ENCODE data around the gene TNRC6B.

TNRC6B gene, protein sequence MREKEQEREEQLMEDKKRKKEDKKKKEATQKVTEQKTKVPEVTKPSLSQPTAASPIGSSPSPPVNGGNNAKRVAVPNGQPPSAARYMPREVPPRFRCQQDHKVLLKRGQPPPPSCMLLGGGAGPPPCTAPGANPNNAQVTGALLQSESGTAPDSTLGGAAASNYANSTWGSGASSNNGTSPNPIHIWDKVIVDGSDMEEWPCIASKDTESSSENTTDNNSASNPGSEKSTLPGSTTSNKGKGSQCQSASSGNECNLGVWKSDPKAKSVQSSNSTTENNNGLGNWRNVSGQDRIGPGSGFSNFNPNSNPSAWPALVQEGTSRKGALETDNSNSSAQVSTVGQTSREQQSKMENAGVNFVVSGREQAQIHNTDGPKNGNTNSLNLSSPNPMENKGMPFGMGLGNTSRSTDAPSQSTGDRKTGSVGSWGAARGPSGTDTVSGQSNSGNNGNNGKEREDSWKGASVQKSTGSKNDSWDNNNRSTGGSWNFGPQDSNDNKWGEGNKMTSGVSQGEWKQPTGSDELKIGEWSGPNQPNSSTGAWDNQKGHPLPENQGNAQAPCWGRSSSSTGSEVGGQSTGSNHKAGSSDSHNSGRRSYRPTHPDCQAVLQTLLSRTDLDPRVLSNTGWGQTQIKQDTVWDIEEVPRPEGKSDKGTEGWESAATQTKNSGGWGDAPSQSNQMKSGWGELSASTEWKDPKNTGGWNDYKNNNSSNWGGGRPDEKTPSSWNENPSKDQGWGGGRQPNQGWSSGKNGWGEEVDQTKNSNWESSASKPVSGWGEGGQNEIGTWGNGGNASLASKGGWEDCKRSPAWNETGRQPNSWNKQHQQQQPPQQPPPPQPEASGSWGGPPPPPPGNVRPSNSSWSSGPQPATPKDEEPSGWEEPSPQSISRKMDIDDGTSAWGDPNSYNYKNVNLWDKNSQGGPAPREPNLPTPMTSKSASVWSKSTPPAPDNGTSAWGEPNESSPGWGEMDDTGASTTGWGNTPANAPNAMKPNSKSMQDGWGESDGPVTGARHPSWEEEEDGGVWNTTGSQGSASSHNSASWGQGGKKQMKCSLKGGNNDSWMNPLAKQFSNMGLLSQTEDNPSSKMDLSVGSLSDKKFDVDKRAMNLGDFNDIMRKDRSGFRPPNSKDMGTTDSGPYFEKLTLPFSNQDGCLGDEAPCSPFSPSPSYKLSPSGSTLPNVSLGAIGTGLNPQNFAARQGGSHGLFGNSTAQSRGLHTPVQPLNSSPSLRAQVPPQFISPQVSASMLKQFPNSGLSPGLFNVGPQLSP (N-terminal part only)

DNA sequence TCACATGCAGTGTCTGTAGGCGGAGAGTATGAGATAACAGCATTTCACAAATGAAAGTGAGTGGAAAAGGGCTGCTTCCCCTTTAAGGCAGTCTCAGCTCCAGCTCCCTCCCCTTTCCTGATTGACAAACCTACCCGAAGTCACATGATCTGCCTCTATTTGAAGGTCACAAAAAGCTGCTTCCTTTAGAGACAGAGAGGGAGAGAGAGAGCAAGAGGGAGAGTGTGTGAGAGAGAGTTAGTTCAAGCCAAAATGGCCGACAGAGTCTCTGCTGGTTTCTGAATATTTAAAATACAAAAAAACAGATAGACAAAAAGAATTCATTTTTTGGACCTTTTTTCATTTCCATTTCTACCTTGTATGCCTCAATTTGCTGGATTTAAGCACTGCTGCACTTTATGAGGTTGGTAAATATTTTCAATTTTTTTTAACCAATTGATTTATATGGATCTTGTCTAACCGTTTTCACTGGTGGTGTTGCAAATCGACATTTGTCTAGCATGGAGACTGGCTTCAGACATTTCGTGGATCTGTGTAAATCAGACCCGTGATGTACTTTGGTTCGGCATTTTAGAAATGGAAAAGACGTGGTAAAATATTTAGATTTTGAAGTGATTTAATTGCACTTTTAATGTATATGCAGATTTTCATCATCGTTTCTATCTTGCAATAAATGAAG, at the start of gene TNRC6B:
Gene TNRC6B, plus strand, starts transcription at position 188 of the 679 bp plus-strand sequence. Its CDS starts 211 bp downstream, at position 399.
- ChIA-PET POLR2A (interaction anchor here (0.6 to 4.6 kb wide), 15 partner anchors 10 to 170 kb away, joined by 3 to 37 read pairs (median 4); partner anchors contain the start of gene ADSL), CTCF (no interaction called here)
- no peak for TF ChIP-seq SUZ12 (IDR thresholded peaks at IDR 0.05)
- TF ChIP-seq FOXK2 (IDR thresholded peaks at IDR 0.05), result no peak
- TF ChIP-seq SP1 (IDR thresholded peaks at IDR 0.05), result no peak
- TF ChIP-seq FOXM1 (IDR thresholded peaks at IDR 0.05; ENCODE audit: borderline replicate concordance), result peak; percentile 72; the same call in 1 of the 2 replicates
- no peak; the same call in 1 of the 2 replicates for TF ChIP-seq FOXA1 (IDR thresholded peaks at IDR 0.05)
- TF ChIP-seq ELF4 (IDR thresholded peaks at IDR 0.05), result peak; percentile 84; the same call in 1 of the 2 replicates
- TF ChIP-seq TARDBP (IDR thresholded peaks at IDR 0.05), result no peak
- TF ChIP-seq NFRKB (IDR thresholded peaks at IDR 0.05), result peak; percentile 98
- TF ChIP-seq, protein P1, sequence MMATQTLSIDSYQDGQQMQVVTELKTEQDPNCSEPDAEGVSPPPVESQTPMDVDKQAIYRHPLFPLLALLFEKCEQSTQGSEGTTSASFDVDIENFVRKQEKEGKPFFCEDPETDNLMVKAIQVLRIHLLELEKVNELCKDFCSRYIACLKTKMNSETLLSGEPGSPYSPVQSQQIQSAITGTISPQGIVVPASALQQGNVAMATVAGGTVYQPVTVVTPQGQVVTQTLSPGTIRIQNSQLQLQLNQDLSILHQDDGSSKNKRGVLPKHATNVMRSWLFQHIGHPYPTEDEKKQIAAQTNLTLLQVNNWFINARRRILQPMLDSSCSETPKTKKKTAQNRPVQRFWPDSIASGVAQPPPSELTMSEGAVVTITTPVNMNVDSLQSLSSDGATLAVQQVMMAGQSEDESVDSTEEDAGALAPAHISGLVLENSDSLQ (IDR thresholded peaks at IDR 0.05), result peak; percentile 97
- no peak for TF ChIP-seq CTBP1 (IDR thresholded peaks at IDR 0.05; ENCODE audit: borderline replicate concordance)
- TF ChIP-seq ARNT (IDR thresholded peaks at IDR 0.05), result no peak
- no peak for TF ChIP-seq BHLHE40 (IDR thresholded peaks at IDR 0.05; ENCODE audit: borderline replicate concordance)
- TF ChIP-seq HDGF (IDR thresholded peaks at IDR 0.05; ENCODE audit: borderline replicate concordance), result no peak
- no peak for TF ChIP-seq LEF1 (IDR thresholded peaks at IDR 0.05; ENCODE audit: borderline replicate concordance)
- TF ChIP-seq L3MBTL2 (conservative IDR thresholded peaks at IDR 0.05), result no peak
- TF ChIP-seq ZNF384 (IDR thresholded peaks at IDR 0.05), result peak; percentile 60; the same call in 1 of the 2 replicates
- DNase-seq (ENCODE audit: extremely low spot score), result peak; percentile 87

DNA sequence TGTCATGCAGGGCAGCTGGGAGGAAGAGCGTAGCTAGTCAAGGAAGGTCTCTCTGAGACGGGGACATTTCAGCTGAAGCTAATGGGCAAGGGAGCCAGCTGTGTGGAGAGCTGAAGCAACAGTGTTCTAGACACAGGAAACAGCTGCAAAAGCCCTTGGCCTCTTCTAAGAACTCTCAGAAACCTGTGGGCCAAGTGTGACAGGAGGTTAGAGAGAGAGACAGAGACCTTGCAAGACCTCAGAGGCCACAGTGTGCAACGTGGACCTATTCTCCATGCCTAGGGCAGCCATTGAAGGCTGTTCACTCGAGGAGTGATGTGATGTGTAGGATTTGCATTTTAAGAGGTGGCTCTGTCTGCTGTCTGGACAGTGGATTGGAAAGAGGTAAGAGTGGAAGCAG, 48.7 kb upstream of the TNRC6B start:
- TF ChIP-seq FOXA1 (IDR thresholded peaks at IDR 0.05), result no peak
- ChIA-PET CTCF (no interaction called here), POLR2A (no interaction called here)
- DNase-seq (ENCODE audit: extremely low spot score), result no peak

DNA sequence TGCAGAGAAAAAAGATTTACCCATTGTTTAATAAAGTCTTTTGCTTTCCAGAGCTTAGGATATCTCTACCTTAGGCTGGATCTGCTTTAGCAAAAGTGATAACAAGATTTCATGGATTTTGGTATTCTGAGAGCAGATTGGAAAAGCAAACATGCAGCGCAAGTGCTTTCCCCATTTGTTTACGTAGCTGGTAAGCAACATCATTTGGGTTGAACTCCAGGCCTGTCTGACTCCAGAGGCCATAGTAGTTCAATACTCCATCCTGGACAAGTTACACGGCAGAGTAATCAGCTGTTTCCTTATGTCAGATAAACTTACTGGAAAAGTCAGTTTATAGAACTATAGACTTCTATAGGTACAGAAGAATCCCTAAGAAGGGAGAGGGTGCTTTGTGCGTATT, 40.6 kb upstream of the TNRC6B start:
- TF ChIP-seq LEF1 (IDR thresholded peaks at IDR 0.05; ENCODE audit: borderline replicate concordance), result no peak
- DNase-seq (ENCODE audit: extremely low spot score), result no peak
- POLR2A ChIA-PET, result no interaction called here
- CTCF ChIA-PET, result no interaction called here

DNA sequence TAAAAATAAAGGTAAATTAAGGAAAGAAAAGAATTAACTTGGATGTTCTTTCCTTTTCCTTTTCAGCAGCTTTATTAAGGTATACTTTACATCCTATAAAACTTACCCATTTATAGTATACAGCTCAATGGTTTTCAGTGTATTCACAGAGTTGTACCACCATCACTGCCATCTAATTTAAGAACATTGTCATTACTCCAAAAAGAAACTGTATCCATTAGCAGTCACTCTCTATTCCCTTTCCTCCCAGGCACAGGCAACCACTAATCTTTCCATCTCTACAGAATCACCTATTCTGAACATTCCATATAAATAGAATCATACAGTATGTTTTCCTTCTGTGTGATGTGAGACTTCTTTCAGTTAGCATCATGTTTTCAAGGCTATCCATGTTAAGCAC, 38.9 kb upstream of the TNRC6B start:
- POLR2A ChIA-PET, result no interaction called here
- CTCF ChIA-PET, result no interaction called here
- TF ChIP-seq SUZ12 (IDR thresholded peaks at IDR 0.05), result no peak
- no peak for TF ChIP-seq SP1 (IDR thresholded peaks at IDR 0.05)
- TF ChIP-seq FOXM1 (IDR thresholded peaks at IDR 0.05; ENCODE audit: borderline replicate concordance), result no peak
- no peak for TF ChIP-seq CTBP1 (IDR thresholded peaks at IDR 0.05; ENCODE audit: borderline replicate concordance)
- no peak for TF ChIP-seq NFRKB (IDR thresholded peaks at IDR 0.05)
- no peak for TF ChIP-seq L3MBTL2 (conservative IDR thresholded peaks at IDR 0.05)
- TF ChIP-seq BHLHE40 (IDR thresholded peaks at IDR 0.05; ENCODE audit: borderline replicate concordance), result no peak
- no peak for TF ChIP-seq ARNT (IDR thresholded peaks at IDR 0.05)
- TF ChIP-seq LEF1 (IDR thresholded peaks at IDR 0.05; ENCODE audit: borderline replicate concordance), result no peak
- no peak for TF ChIP-seq ELF4 (IDR thresholded peaks at IDR 0.05)
- TF ChIP-seq HDGF (IDR thresholded peaks at IDR 0.05; ENCODE audit: borderline replicate concordance), result no peak
- no peak for TF ChIP-seq FOXA1 (IDR thresholded peaks at IDR 0.05)
- no peak for TF ChIP-seq FOXK2 (IDR thresholded peaks at IDR 0.05)
- no peak for TF ChIP-seq TARDBP (IDR thresholded peaks at IDR 0.05)
- TF ChIP-seq ZNF384 (IDR thresholded peaks at IDR 0.05), result no peak
- TF ChIP-seq, protein P1 (IDR thresholded peaks at IDR 0.05), result no peak
- no peak for DNase-seq (ENCODE audit: extremely low spot score)

DNA sequence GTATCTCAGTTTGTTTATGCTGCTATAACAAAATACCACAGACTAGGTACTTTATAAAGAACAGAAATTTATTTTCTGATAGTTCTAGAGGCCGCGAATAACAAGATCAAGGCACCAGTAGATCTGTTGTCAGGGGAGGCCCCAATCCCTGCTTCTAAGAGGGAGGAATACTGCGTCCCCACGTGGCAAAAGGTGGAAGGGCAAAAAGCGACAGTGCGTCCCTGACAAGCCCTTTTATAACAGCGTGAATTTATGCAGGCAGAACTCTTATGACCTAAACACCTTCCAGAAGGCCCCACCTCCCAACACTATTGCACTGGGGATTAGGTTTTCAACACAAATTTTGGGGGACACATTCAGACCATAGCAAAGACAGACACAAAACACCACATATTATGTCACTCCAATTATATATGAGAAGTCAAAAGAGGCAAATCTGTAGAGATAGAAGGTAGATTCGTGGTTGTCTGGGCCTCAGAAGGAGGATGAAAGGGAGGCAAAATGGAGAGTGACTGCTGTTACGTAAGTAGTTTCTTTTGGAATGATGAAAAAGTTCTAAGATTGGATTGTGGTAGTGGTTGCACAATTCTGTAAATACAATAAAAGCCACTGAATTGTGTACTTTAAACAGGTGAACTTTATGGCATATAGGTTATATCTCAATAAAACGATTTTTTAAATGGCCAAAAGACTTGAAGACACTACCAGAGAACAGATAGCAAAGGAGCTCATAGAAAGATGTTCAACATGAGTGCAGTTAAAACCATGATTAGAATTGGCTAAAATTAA, 30.1 kb upstream of the TNRC6B start:
- DNase-seq (ENCODE audit: extremely low spot score), result no peak
- POLR2A ChIA-PET, result interaction anchor here (2.0 kb wide), 1 partner anchor 103 kb away, joined by 4 read pairs; no protein-coding TSS in a partner anchor
- no peak for TF ChIP-seq SP1 (IDR thresholded peaks at IDR 0.05)
- no peak for TF ChIP-seq FOXK2 (IDR thresholded peaks at IDR 0.05)
- TF ChIP-seq ZNF384 (IDR thresholded peaks at IDR 0.05), result no peak
- no peak for TF ChIP-seq L3MBTL2 (conservative IDR thresholded peaks at IDR 0.05)
- no peak for TF ChIP-seq CTBP1 (IDR thresholded peaks at IDR 0.05; ENCODE audit: borderline replicate concordance)
- TF ChIP-seq FOXA1 (IDR thresholded peaks at IDR 0.05), result no peak
- TF ChIP-seq FOXM1 (IDR thresholded peaks at IDR 0.05; ENCODE audit: borderline replicate concordance), result no peak
- TF ChIP-seq BHLHE40 (IDR thresholded peaks at IDR 0.05; ENCODE audit: borderline replicate concordance), result no peak
- no peak for TF ChIP-seq TARDBP (IDR thresholded peaks at IDR 0.05)
- TF ChIP-seq, protein P1 (IDR thresholded peaks at IDR 0.05), result no peak
- no peak for TF ChIP-seq SUZ12 (IDR thresholded peaks at IDR 0.05)
- TF ChIP-seq NFRKB (IDR thresholded peaks at IDR 0.05), result no peak
- no peak for TF ChIP-seq HDGF (IDR thresholded peaks at IDR 0.05; ENCODE audit: borderline replicate concordance)
- no peak for TF ChIP-seq ARNT (IDR thresholded peaks at IDR 0.05)
- no peak for TF ChIP-seq LEF1 (IDR thresholded peaks at IDR 0.05; ENCODE audit: borderline replicate concordance)
- TF ChIP-seq ELF4 (IDR thresholded peaks at IDR 0.05), result no peak
- CTCF ChIA-PET, result no interaction called here

Measured in HEK293T (cell line).